ENCODE results near the gene SLC25A21. TPM values are rescaled to one million over a fixed set of nuclear protein-coding genes. Genes with fewer than 3 reads are reported as not detected.
A peak's percentile ranks its signal among the peaks of the same experiment; 100 is the strongest.

Gene SLC25A21
- total and polyA plus RNA-seq, 7 donors: 0.13 to 1.5 (median 1.1) TPM; not detected in 2

DNA sequence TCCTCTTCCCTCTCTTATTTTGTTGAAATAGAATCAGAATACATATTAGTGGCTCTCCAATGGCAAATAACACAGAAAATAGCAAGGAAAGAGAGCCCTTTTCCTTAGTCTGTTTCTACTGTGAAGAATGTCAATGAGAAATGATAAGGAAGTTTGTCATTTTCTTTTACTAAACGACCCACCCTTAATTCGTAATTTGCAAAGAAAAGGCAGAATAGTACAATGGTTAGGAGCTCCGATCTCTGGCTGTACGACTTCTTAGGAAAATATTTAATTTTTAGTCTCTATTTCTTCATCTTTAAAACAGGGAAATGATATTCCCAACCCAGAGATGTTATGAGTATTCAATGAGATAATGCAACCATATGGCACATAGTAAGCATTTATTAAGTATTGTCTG is 504.7 kb downstream of the SLC25A21 start:
- H3K27ac ChIP-seq: no peak overlapping the region
- no peaks in the 10 kb centered on the region for H3K9me3 ChIP-seq
- H3K36me3 ChIP-seq: no peaks in the 10 kb centered on the region
- TF ChIP-seq POLR2A (IDR thresholded peaks at IDR 0.05): no peak
- intact Hi-C loops (cut with DNase I): no loop called here
- H3K4me3 ChIP-seq: no peak overlapping the region
- peaks cover 40 to 99% (median 64%) of the 10 kb centered on the region in 3 donors for H3K27me3 ChIP-seq
- no peak for DNase-seq
- 32 to 62% methylated on average over 4 of the region's 4 CpGs for WGBS, 2 donors
- peaks cover 0 to 29% (median 23%) of the 10 kb centered on the region in 4 donors for H3K4me1 ChIP-seq

DNA sequence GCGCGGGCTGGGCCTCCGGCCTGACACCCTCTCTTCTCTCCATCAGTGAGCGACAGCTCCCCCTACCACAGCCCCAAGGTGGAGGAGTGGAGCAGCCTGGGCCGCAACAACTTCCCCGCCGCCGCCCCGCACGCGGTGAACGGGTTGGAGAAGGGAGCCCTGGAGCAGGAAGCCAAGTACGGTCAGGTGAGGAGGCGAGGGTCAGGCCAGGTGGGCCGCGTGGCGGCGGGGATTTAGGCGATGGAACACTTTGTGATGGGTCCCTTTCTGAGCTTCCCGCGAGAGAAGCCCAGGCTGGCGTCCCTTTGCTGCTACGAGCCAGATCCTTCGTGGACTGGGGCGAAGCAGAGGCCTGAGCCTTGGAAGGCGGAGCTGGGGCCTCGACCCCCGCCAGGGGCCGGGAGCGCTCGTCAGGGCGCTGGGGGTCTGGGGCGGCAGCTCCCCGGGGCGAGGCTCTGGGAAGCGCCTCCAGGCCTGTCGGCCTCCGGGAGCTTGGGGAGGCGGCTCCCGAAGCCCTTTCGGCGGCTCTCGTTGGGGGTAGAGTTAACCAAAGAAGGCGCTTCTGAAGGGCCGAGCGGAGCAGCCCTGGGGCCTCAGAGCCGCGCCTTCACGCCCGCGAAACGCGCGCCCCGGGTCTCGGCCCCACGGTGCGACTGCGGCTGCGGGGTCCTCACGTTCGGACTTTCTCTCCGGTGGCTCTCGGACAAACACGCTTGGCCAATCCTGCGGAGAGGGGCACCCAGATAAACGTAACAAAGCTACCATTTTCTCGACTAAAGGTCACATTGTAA is 505.8 kb downstream of the SLC25A21 start:
- TF ChIP-seq POLR2AphosphoS5 (IDR thresholded peaks at IDR 0.05) (no peak), POLR2A (IDR thresholded peaks at IDR 0.05) (no peak), EP300 (IDR thresholded peaks at IDR 0.05) (no peak)
- Histone ChIP-seq H3K27ac (no peak overlapping the region), H3K4me3 (no peak overlapping the region), H3K4me1 (peaks cover 0 to 40% (median 33%) of the 10 kb centered on the region in 4 donors), H3K27me3 (peaks cover 51 to 100% (median 68%) of the 10 kb centered on the region in 3 donors), H3K36me3 (no peaks in the 10 kb centered on the region), H3K9me3 (no peaks in the 10 kb centered on the region)
- DNase-seq: no peak
- intact Hi-C loops (cut with DNase I): no loop called here
- 10 to 36% methylated on average over 68 of the region's 68 CpGs for WGBS, 2 donors

DNA sequence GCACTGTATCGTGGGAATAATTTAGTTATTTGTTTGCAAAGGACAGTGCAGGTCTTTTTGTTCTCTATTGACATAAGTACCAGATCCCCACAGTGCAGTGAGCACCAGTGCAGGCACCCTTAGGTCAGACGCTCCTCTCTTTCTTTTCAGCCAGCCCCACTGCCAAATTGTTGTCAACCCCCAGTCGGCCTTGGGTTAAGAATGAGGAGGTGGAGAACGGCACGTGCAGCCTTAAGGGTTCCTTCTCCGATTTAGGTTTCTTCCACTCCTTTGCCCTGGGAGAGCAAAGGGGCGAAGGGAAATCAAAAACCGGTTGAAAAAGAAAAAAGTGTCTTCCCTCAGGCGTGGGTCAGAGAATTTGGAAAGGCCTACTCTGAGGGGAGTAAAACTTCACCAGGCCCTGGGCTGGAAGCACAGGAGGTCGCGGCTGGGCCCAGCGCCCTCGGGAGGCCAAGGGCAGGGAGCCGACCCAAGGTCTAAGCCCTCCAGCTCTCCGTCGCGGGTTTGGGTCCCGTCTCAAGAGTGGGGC is 506.5 kb downstream of the SLC25A21 start:
- TF ChIP-seq, protein P1, sequence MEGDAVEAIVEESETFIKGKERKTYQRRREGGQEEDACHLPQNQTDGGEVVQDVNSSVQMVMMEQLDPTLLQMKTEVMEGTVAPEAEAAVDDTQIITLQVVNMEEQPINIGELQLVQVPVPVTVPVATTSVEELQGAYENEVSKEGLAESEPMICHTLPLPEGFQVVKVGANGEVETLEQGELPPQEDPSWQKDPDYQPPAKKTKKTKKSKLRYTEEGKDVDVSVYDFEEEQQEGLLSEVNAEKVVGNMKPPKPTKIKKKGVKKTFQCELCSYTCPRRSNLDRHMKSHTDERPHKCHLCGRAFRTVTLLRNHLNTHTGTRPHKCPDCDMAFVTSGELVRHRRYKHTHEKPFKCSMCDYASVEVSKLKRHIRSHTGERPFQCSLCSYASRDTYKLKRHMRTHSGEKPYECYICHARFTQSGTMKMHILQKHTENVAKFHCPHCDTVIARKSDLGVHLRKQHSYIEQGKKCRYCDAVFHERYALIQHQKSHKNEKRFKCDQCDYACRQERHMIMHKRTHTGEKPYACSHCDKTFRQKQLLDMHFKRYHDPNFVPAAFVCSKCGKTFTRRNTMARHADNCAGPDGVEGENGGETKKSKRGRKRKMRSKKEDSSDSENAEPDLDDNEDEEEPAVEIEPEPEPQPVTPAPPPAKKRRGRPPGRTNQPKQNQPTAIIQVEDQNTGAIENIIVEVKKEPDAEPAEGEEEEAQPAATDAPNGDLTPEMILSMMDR (IDR thresholded peaks at IDR 0.05): no peak
- TF ChIP-seq POLR2AphosphoS5 (IDR thresholded peaks at IDR 0.05): no peak
- no peak for TF ChIP-seq POLR2A (IDR thresholded peaks at IDR 0.05)
- TF ChIP-seq EP300 (IDR thresholded peaks at IDR 0.05): no peak
- peaks cover 58 to 100% (median 75%) of the 10 kb centered on the region in 3 donors for H3K27me3 ChIP-seq
- no peak overlapping the region for H3K4me3 ChIP-seq
- no peak for DNase-seq
- H3K36me3 ChIP-seq: no peaks in the 10 kb centered on the region
- H3K4me1 ChIP-seq: peaks cover 0 to 47% (median 40%) of the 10 kb centered on the region in 4 donors
- intact Hi-C loops (cut with DNase I): no loop called here
- H3K9me3 ChIP-seq: no peaks in the 10 kb centered on the region
- no peak overlapping the region for H3K27ac ChIP-seq
- WGBS, 2 donors: 33 to 74% methylated on average over 18 of the region's 18 CpGs

DNA sequence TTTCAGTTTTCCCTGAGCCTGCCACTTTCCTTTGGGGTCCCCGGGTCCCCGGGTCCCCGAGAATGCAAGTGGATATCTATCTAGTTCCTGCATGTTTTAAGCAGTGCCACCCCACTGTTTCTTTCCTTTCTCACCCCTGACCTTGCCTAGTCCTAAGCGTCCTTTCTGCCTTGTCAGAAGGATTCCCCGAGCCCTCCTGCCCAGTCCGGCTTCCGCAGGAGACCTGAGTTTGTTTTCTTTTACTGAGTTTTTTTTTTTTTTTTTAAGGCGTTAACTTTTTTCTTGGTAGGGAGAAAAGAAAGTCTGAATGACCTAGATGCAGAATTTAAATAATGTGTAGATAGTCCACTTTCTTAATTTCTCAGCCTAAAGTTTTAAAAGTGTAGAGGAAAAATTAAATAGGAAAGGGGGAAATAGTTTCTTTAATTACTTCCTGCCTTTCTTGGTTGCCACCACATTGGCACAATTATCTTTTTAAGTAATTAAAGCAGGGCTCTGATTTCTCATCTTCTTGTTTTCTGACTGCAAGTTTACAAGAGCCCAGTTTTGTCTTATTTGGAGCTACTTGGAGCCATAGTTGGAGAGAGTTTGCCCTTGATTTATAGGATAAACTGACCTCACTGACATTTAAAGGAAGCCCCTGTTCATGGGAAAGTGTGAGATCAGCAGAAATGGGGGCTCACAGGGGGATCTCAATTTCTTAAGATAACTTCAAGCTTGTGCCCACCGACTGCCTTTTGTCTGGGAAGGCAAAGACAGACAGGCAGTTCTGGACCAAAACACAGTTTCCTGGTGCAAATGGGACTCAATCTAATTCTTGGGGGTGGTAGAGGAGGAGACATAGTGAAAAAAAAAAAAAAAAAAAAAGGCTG is 507.8 kb downstream of the SLC25A21 start:
- H3K4me1 ChIP-seq: peaks cover 0 to 49% (median 43%) of the 10 kb centered on the region in 4 donors
- H3K36me3 ChIP-seq: no peaks in the 10 kb centered on the region
- H3K27ac ChIP-seq: no peak overlapping the region
- DNase-seq: no peak
- TF ChIP-seq POLR2AphosphoS5 (IDR thresholded peaks at IDR 0.05): no peak
- TF ChIP-seq, protein P1 (IDR thresholded peaks at IDR 0.05): no peak
- no peak for TF ChIP-seq EP300 (IDR thresholded peaks at IDR 0.05)
- no peak for TF ChIP-seq POLR2A (IDR thresholded peaks at IDR 0.05)
- peak overlapping the region in 1 of 4 donors; percentile 42 for H3K4me3 ChIP-seq
- intact Hi-C loops (cut with DNase I): no loop called here
- no peaks in the 10 kb centered on the region for H3K9me3 ChIP-seq
- H3K27me3 ChIP-seq: peaks cover 68 to 100% (median 88%) of the 10 kb centered on the region in 3 donors
- 11 to 17% methylated on average over 9 of the region's 9 CpGs for WGBS, 2 donors

DNA sequence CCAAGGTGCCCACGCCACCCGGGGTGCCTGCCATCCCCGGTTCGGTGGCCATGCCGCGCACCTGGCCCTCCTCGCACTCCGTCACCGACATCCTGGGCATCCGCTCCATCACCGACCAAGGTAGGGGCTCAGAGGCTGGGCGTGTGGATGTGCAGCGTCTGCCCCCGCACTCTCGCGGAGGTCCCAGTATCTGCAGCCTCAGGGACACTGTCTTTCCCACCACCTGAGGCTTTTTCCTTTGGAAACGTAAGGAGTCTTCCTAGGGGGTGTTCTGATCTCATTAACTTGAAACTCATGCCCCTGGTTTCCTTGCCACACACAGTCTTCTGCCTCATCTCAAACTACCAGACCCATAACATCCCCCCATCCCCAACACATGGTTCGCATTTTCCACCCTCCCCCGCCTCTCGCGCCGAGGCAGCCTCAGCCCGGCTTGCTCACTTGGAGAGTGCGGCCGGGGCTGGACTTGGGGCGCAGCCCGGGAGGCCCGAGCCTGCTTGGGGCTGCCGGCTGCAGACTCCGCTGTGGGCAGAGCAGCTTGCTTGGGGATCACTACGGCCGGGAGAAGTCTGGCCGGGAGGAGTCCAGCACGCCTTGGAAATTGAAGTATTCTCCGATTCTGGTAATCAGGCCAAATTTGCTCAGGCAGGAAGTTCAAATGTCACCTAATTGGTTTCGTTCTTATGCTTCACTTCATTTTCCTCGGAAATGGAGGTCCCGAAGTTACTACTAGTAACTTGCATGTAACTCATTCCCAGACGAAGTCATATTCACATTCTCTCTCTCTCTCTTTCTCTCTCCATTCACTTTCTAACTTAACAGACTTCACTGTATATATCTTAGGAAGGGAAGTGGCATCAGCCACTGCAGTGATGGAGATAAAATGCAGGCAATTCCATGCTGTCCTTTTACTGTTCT is 508.7 kb downstream of the SLC25A21 start:
- 3 to 4% methylated on average over 39 of the region's 39 CpGs for WGBS, 2 donors
- no peak for DNase-seq
- Histone ChIP-seq H3K4me3 (peak overlapping the region; percentile 5 to 42 (median 36)), H3K36me3 (no peaks in the 10 kb centered on the region), H3K27me3 (peaks cover 76 to 100% (median 96%) of the 10 kb centered on the region in 3 donors), H3K9me3 (no peaks in the 10 kb centered on the region), H3K4me1 (peaks cover 0 to 52% (median 47%) of the 10 kb centered on the region in 4 donors), H3K27ac (no peak overlapping the region)
- TF ChIP-seq POLR2AphosphoS5 (IDR thresholded peaks at IDR 0.05) (peak in 1 of 4 donors; percentile 38), EP300 (IDR thresholded peaks at IDR 0.05) (no peak)
- TF ChIP-seq, protein P1 (IDR thresholded peaks at IDR 0.05): no peak
- intact Hi-C loops (cut with DNase I): no loop called here
